ENCODE results near the gene NCMAP.

The NCMAP gene

GRCh38 chr1:24639881-24640280 lies 84.0 kb downstream of the NCMAP start:
- no peak for DNase-seq (ENCODE audit: low read depth)
- H3K4me3 ChIP-seq (ENCODE audit: low read depth, low read length) = no peak overlapping the region
- TF ChIP-seq, protein P1, sequence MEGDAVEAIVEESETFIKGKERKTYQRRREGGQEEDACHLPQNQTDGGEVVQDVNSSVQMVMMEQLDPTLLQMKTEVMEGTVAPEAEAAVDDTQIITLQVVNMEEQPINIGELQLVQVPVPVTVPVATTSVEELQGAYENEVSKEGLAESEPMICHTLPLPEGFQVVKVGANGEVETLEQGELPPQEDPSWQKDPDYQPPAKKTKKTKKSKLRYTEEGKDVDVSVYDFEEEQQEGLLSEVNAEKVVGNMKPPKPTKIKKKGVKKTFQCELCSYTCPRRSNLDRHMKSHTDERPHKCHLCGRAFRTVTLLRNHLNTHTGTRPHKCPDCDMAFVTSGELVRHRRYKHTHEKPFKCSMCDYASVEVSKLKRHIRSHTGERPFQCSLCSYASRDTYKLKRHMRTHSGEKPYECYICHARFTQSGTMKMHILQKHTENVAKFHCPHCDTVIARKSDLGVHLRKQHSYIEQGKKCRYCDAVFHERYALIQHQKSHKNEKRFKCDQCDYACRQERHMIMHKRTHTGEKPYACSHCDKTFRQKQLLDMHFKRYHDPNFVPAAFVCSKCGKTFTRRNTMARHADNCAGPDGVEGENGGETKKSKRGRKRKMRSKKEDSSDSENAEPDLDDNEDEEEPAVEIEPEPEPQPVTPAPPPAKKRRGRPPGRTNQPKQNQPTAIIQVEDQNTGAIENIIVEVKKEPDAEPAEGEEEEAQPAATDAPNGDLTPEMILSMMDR (conservative IDR thresholded peaks at IDR 0.05; ENCODE audit: low read depth, low read length) = no peak

- H3K4me3 ChIP-seq (ENCODE audit: low read depth, low read length) = no peak overlapping the region
- TF ChIP-seq, protein P1 (conservative IDR thresholded peaks at IDR 0.05; ENCODE audit: low read depth, low read length) = no peak
- DNase-seq (ENCODE audit: low read depth) = peak; percentile 24
Observed at GRCh38 chr1:24640288-24640687, 84.4 kb downstream of the NCMAP start.

DNA sequence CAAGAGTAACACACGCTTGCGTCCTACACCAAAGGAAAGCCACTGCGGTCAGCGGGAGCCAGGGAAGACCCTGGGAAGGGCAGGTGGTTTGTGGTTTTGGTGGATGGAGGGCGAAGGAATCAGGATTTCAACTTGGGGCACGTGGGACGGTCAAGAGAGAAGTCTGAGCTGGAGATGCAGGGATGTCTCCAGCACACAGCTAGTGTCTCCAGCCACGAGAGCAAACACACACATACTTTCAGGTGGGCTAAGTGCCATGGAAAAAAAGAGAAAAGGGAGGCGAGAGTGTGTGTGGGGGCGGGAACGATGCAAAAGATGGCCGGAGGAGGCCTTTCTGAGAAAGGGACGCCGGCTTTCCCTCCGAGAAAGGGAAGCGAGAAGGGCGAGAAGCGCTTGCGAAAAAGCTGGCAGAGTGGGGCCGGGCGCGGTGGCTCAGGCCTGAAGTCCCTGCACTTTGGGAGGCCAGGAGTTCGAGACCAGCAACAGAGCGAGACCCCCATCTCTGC lies 85.8 kb downstream of the NCMAP start:
- DNase-seq (ENCODE audit: low read depth) = peak; percentile 41
- TF ChIP-seq, protein P1 (conservative IDR thresholded peaks at IDR 0.05; ENCODE audit: low read depth, low read length) = no peak

DNA sequence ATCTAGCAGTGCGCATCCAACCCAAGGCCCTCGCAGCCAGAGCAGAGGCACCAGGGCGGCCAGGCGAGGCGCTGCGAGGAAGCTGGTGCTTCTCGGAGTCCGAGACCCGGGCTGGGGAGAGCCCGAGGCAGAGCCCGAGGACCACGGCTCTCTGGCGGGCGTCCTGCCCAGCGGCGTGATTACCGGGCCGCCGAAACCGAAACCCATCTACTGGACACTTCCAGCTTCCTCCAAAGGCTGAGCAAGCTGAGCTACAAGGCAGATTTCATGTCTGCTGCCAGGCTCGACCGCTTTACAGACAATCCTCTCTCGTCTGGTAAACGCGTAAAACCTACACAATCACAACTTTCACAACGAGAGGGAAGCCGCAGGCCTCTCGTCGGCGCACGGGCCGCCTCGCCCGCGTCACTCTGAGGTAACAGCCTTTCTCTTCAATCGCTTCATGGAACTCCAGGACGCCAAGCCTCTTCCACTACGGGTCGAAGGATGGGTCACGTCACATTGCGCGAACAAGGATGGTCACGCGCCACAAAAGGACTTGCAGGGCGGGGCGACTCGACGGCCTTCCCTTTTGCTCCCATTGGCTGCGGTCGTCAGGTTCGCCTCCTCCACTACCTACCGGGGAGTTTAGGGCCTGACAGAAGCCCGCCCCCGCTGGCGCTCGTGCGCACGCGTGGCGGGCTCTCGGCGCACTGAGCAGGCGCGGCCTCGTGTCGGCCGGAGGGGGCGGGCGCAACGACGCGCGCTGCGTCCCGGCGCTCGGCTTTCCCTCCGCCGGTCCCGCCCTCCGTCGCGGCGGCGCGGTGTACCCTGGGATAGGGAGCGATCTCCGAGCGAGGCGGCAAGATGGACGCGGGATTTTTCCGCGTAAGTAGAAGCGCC lies 86.8 kb downstream of the NCMAP start, which contains the start of gene SRRM1:
TSS of gene SRRM1 (plus strand) at position 822 of the 882 bp plus-strand sequence. CDS start at position 847, 25 bp downstream.
- peak within 1 kb of the TSS; percentile 76 for H3K4me3 ChIP-seq (ENCODE audit: low read depth, low read length)
- TF ChIP-seq, protein P1 (conservative IDR thresholded peaks at IDR 0.05; ENCODE audit: low read depth, low read length) = peak; percentile 25
- DNase-seq (ENCODE audit: low read depth) = peak; percentile 100

More for the DNA sequence above, 85.8 kb downstream of the NCMAP start:
- H3K4me3 ChIP-seq (ENCODE audit: low read depth, low read length) = peak overlapping the region; percentile 55

GRCh38 chr1:24643363-24644099 lies 87.6 kb downstream of the NCMAP start:
- peak overlapping the region; percentile 76 for H3K4me3 ChIP-seq (ENCODE audit: low read depth, low read length)
- no peak for DNase-seq (ENCODE audit: low read depth)
- TF ChIP-seq, protein P1 (conservative IDR thresholded peaks at IDR 0.05; ENCODE audit: low read depth, low read length) = no peak

- H3K4me3 ChIP-seq (ENCODE audit: low read depth, low read length) = peak overlapping the region; percentile 76
- TF ChIP-seq, protein P1 (conservative IDR thresholded peaks at IDR 0.05; ENCODE audit: low read depth, low read length) = no peak
- peak; percentile 9 for DNase-seq (ENCODE audit: low read depth)
Observed at GRCh38 chr1:24644100-24644384, 88.2 kb downstream of the NCMAP start.
